ENCODE measurements around the gene FBXO17. TPM values are rescaled to one million over a fixed set of nuclear protein-coding genes. Genes with fewer than 3 reads are reported as not detected.
A peak's percentile ranks its signal among the peaks of the same experiment; 100 is the strongest.

The FBXO17 gene, protein sequence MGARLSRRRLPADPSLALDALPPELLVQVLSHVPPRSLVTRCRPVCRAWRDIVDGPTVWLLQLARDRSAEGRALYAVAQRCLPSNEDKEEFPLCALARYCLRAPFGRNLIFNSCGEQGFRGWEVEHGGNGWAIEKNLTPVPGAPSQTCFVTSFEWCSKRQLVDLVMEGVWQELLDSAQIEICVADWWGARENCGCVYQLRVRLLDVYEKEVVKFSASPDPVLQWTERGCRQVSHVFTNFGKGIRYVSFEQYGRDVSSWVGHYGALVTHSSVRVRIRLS
- total RNA-seq (2021) = 16.8 to 22.2 TPM (median 18.6 TPM) in 3 replicates
- Bru-seq, nascent RNA = percentile 75 among the genes with signal in this experiment
- long read RNA-seq, experiment 1, transcript FBXO17-201 (6 exons, 2,386 nt) = major isoform, 26 of 42 reads
- long read RNA-seq, experiment 1, partial matches to known transcripts = 4 of 42 reads
- long read RNA-seq, experiment 1, other reads (novel, unspliced or antisense) = 11 of 42 reads
- long read RNA-seq, experiment 2, transcript FBXO17-201 (6 exons, 2,386 nt) = major isoform, 5 of 27 reads
- long read RNA-seq, experiment 2, partial matches to known transcripts = 6 of 27 reads
- long read RNA-seq, experiment 2, other reads (novel, unspliced or antisense) = 12 of 27 reads
- long read RNA-seq, experiment 3, partial matches to known transcripts = 2 of 5 reads
- long read RNA-seq, experiment 3, other reads (novel, unspliced or antisense) = 0 of 5 reads

DNA sequence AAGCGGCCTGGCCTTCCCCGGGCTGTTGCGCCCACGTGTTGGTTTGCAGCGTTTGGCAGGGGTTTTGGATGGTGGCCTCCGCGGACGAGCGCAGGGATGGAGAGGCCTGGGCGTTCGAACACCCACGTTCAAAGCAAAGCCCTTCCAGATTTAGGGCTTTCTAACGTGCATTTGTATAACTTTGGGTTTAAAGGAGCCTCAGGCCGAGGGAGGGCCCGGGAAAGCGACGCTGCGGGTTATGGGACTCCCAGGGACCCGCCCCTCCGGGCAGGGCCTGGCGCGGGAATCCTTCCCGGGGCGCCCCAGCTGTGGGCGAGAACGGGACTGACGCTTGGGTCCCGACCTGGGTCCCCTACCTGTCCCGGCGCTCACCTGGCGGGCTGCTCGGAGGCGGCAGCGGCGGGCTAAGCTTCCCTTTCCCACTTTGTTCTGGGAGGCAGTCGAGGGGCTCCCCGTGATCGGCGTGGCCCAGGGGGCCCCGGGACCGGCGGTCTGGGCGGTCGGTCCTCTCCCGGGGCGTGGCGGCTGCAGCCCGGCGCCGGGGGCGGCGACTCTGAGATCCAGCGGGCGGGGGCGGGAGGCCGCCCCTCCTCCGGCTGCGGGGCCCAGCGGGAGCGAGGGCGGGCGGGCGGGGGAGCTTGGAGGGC, at the start of gene FBXO17:
FBXO17 (minus strand) TSS at position 529 of the 647 bp plus-strand sequence. CDS start 25,423 bp downstream, outside the sequence.
- POLR2A ChIA-PET = interaction anchor here (1.4 to 1.8 kb wide), 2 partner anchors 45 to 57 kb away, joined by 4 to 6 read pairs; partner anchors contain the start of genes FBXO27, MRPS12 and SARS2
- Mint-ChIP-seq H3K4me3 (peak within 1 kb of the TSS; percentile 97), H3K9me3 (peaks cover 7% of the 10 kb centered on the region), H3K4me1 (peaks cover 15% of the 10 kb centered on the region), H3K27ac (peak within 1 kb of the TSS; percentile 98), H3K27me3 (ENCODE audit: low read depth) (peaks cover under 1% of the 10 kb centered on the region; the same call in 1 of the 2 replicates), H3K36me3 (peaks cover 12% of the 10 kb centered on the region)
- ATAC-seq (peak; percentile 53), DNase-seq (ENCODE audit: low spot score) (peak; percentile 58)
- CTCF ChIA-PET = interaction anchor here (0.6 to 4.5 kb wide), 28 partner anchors 9 to 1168 kb away, joined by 3 to 55 read pairs (median 6); partner anchors contain the start of genes ACP7, FBXO27, MRPS12 and SAMD4B
- TF ChIP-seq SP1 (CRISPR knock-in tag; conservative IDR thresholded peaks at IDR 0.05) (peak; percentile 39; the same call in 1 of the 2 replicates), FOXK1 (CRISPR knock-in tag; IDR thresholded peaks at IDR 0.05) (0 out of 2 replicates have a peak, but pooled peaks have one; percentile 16), SMAD3 (CRISPR knock-in tag; IDR thresholded peaks at IDR 0.05; ENCODE audit: borderline replicate concordance) (no peak), ZNF121 (CRISPR knock-in tag; IDR thresholded peaks at IDR 0.05) (no peak), NFYB (CRISPR knock-in tag; conservative IDR thresholded peaks at IDR 0.05; ENCODE audit: low read depth) (no peak), ZNF138 (CRISPR knock-in tag; conservative IDR thresholded peaks at IDR 0.05) (no peak), CREB1 (CRISPR knock-in tag; IDR thresholded peaks at IDR 0.05) (no peak), GABPB1 (CRISPR knock-in tag; IDR thresholded peaks at IDR 0.05) (no peak), ZNF416 (CRISPR knock-in tag; IDR thresholded peaks at IDR 0.05) (no peak), ELF4 (CRISPR knock-in tag; IDR thresholded peaks at IDR 0.05; ENCODE audit: low read depth) (no peak), ZNF232 (CRISPR knock-in tag; IDR thresholded peaks at IDR 0.05) (no peak), FOXP1 (CRISPR knock-in tag; IDR thresholded peaks at IDR 0.05; ENCODE audit: borderline replicate concordance) (peak; percentile 66; the same call in 1 of the 2 replicates), RELA (CRISPR knock-in tag; IDR thresholded peaks at IDR 0.05; ENCODE audit: borderline replicate concordance) (no peak), ESRRA (CRISPR knock-in tag; IDR thresholded peaks at IDR 0.05; ENCODE audit: borderline replicate concordance) (no peak), NR3C1 (CRISPR knock-in tag; conservative IDR thresholded peaks at IDR 0.05; ENCODE audit: low read depth) (no peak), MXD4 (CRISPR knock-in tag; IDR thresholded peaks at IDR 0.05; ENCODE audit: borderline replicate concordance) (no peak)
- TF ChIP-seq, protein P1, sequence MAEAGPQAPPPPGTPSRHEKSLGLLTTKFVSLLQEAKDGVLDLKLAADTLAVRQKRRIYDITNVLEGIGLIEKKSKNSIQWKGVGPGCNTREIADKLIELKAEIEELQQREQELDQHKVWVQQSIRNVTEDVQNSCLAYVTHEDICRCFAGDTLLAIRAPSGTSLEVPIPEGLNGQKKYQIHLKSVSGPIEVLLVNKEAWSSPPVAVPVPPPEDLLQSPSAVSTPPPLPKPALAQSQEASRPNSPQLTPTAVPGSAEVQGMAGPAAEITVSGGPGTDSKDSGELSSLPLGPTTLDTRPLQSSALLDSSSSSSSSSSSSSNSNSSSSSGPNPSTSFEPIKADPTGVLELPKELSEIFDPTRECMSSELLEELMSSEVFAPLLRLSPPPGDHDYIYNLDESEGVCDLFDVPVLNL (CRISPR knock-in tag; IDR thresholded peaks at IDR 0.05; ENCODE audit: borderline replicate concordance, low read depth) = peak; percentile 39; the same call in 1 of the 2 replicates
- TF ChIP-seq, protein P2, sequence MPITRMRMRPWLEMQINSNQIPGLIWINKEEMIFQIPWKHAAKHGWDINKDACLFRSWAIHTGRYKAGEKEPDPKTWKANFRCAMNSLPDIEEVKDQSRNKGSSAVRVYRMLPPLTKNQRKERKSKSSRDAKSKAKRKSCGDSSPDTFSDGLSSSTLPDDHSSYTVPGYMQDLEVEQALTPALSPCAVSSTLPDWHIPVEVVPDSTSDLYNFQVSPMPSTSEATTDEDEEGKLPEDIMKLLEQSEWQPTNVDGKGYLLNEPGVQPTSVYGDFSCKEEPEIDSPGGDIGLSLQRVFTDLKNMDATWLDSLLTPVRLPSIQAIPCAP (CRISPR knock-in tag; IDR thresholded peaks at IDR 0.05) = no peak
- TF ChIP-seq, protein P3, sequence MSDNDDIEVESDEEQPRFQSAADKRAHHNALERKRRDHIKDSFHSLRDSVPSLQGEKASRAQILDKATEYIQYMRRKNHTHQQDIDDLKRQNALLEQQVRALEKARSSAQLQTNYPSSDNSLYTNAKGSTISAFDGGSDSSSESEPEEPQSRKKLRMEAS (CRISPR knock-in tag; IDR thresholded peaks at IDR 0.05) = peak; percentile 84
- TF ChIP-seq, protein P4, sequence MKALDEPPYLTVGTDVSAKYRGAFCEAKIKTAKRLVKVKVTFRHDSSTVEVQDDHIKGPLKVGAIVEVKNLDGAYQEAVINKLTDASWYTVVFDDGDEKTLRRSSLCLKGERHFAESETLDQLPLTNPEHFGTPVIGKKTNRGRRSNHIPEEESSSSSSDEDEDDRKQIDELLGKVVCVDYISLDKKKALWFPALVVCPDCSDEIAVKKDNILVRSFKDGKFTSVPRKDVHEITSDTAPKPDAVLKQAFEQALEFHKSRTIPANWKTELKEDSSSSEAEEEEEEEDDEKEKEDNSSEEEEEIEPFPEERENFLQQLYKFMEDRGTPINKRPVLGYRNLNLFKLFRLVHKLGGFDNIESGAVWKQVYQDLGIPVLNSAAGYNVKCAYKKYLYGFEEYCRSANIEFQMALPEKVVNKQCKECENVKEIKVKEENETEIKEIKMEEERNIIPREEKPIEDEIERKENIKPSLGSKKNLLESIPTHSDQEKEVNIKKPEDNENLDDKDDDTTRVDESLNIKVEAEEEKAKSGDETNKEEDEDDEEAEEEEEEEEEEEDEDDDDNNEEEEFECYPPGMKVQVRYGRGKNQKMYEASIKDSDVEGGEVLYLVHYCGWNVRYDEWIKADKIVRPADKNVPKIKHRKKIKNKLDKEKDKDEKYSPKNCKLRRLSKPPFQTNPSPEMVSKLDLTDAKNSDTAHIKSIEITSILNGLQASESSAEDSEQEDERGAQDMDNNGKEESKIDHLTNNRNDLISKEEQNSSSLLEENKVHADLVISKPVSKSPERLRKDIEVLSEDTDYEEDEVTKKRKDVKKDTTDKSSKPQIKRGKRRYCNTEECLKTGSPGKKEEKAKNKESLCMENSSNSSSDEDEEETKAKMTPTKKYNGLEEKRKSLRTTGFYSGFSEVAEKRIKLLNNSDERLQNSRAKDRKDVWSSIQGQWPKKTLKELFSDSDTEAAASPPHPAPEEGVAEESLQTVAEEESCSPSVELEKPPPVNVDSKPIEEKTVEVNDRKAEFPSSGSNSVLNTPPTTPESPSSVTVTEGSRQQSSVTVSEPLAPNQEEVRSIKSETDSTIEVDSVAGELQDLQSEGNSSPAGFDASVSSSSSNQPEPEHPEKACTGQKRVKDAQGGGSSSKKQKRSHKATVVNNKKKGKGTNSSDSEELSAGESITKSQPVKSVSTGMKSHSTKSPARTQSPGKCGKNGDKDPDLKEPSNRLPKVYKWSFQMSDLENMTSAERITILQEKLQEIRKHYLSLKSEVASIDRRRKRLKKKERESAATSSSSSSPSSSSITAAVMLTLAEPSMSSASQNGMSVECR (CRISPR knock-in tag; IDR thresholded peaks at IDR 0.05; ENCODE audit: borderline replicate concordance) = peak; percentile 48; the same call in 1 of the 2 replicates
- TF ChIP-seq, protein P5, sequence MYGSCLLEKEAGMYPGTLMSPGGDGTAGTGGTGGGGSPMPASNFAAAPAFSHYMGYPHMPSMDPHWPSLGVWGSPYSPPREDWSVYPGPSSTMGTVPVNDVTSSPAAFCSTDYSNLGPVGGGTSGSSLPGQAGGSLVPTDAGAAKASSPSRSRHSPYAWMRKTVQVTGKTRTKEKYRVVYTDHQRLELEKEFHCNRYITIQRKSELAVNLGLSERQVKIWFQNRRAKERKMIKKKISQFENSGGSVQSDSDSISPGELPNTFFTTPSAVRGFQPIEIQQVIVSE (CRISPR knock-in tag; IDR thresholded peaks at IDR 0.05; ENCODE audit: borderline replicate concordance) = no peak
- TF ChIP-seq, protein P6, sequence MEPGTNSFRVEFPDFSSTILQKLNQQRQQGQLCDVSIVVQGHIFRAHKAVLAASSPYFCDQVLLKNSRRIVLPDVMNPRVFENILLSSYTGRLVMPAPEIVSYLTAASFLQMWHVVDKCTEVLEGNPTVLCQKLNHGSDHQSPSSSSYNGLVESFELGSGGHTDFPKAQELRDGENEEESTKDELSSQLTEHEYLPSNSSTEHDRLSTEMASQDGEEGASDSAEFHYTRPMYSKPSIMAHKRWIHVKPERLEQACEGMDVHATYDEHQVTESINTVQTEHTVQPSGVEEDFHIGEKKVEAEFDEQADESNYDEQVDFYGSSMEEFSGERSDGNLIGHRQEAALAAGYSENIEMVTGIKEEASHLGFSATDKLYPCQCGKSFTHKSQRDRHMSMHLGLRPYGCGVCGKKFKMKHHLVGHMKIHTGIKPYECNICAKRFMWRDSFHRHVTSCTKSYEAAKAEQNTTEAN (CRISPR knock-in tag; IDR thresholded peaks at IDR 0.05) = peak; percentile 28; the same call in 1 of the 2 replicates
- TF ChIP-seq, protein P7, sequence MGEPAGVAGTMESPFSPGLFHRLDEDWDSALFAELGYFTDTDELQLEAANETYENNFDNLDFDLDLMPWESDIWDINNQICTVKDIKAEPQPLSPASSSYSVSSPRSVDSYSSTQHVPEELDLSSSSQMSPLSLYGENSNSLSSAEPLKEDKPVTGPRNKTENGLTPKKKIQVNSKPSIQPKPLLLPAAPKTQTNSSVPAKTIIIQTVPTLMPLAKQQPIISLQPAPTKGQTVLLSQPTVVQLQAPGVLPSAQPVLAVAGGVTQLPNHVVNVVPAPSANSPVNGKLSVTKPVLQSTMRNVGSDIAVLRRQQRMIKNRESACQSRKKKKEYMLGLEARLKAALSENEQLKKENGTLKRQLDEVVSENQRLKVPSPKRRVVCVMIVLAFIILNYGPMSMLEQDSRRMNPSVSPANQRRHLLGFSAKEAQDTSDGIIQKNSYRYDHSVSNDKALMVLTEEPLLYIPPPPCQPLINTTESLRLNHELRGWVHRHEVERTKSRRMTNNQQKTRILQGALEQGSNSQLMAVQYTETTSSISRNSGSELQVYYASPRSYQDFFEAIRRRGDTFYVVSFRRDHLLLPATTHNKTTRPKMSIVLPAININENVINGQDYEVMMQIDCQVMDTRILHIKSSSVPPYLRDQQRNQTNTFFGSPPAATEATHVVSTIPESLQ (CRISPR knock-in tag; IDR thresholded peaks at IDR 0.05) = no peak

Measured in WTC11 (cell line).